ENCODE measurements around the gene CNP. TPM values are rescaled to one million over a fixed set of nuclear protein-coding genes. Genes with fewer than 3 reads are reported as not detected.

CNP gene
- total RNA-seq, 1 donor from 2014 or later: 72.9 TPM

DNA sequence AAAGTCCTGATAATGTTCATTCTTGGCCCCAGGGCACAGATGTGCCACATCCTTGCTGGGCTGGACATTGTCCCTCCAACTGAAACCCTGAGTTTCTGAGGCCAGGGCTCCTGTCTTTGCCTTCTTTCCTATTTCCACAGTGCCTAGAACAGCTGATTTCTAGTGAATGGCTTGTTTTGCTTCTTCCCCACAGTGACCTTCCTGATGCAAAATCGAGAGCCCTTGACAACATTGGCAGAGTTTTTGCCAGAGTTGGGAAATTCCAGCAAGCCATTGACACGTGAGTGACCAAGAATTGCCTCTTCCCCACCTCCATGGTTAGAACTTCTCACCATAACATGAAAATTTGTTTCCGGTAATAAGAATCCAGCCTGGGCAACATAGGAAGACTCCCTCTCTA is 21.7 kb upstream of the CNP start:
- no peak overlapping the region for H3K27ac ChIP-seq
- no peaks in the 10 kb centered on the region for H3K4me1 ChIP-seq
- intact Hi-C loops (cut with DNase I): no loop called here
- H3K27me3 ChIP-seq: no peaks in the 10 kb centered on the region
- TF ChIP-seq, protein P1, sequence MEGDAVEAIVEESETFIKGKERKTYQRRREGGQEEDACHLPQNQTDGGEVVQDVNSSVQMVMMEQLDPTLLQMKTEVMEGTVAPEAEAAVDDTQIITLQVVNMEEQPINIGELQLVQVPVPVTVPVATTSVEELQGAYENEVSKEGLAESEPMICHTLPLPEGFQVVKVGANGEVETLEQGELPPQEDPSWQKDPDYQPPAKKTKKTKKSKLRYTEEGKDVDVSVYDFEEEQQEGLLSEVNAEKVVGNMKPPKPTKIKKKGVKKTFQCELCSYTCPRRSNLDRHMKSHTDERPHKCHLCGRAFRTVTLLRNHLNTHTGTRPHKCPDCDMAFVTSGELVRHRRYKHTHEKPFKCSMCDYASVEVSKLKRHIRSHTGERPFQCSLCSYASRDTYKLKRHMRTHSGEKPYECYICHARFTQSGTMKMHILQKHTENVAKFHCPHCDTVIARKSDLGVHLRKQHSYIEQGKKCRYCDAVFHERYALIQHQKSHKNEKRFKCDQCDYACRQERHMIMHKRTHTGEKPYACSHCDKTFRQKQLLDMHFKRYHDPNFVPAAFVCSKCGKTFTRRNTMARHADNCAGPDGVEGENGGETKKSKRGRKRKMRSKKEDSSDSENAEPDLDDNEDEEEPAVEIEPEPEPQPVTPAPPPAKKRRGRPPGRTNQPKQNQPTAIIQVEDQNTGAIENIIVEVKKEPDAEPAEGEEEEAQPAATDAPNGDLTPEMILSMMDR (IDR thresholded peaks at IDR 0.05): no peak
- no peaks in the 10 kb centered on the region for H3K9me3 ChIP-seq
- H3K36me3 ChIP-seq: no peaks in the 10 kb centered on the region
- no peak overlapping the region for H3K4me3 ChIP-seq
- DNase-seq (ENCODE audit: low spot score in 2 of 2): no peak

DNA sequence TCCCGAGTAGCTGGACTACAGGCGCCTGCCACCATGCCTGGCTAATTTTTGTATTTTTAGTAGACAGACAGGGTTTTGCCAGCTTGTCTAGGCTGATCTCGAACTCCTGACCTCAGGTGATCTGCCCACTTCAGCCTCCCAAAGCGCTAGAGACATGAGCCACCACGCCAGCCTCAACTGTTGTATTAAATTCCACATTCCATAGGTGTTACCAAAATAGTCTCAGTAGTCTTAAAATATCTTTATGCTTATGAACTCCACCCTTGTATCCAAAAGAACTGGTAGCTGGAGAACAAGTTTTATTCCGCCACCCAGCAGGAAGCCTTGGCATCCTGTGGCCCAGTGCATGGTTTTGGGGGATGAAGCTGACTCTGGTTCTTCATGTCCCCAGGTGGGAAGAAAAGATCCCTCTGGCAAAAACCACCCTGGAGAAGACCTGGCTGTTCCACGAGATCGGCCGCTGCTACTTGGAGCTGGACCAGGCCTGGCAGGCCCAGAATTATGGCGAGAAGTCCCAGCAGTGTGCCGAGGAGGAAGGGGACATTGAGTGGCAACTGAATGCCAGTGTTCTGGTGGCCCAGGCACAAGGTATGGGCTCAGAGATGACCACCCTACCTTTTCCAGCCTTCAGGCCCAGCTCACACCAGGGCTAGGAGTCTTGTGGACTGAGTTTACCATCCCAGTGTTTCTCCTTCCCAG is 17.7 kb upstream of the CNP start:
- Histone ChIP-seq H3K27me3 (no peaks in the 10 kb centered on the region), H3K4me3 (no peak overlapping the region), H3K27ac (no peak overlapping the region), H3K4me1 (no peaks in the 10 kb centered on the region), H3K9me3 (no peaks in the 10 kb centered on the region), H3K36me3 (no peaks in the 10 kb centered on the region)
- DNase-seq (ENCODE audit: low spot score in 2 of 2): no peak
- TF ChIP-seq, protein P1 (IDR thresholded peaks at IDR 0.05): no peak
- intact Hi-C loops (cut with DNase I): no loop called here

DNA sequence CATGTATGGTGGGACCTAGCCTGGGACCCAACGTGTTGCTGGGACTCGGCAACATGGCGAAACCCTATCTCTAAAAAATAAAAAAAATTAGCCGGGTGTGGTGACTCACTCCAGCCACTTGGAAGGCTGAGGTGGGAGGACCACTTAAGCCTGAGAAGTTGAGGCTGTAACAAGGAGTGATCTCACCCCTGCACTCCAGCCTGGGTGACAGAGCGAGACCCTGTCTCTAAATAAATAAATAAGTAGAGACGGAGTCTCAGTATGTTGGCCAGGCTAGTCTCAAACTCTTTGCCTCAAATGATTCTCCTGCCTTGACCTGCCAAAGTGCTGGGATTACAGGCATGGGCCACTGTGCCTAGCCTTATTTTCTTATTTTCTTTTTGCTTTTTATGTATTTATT is 10.1 kb upstream of the CNP start:
- H3K36me3 ChIP-seq: no peaks in the 10 kb centered on the region
- no peak overlapping the region for H3K4me3 ChIP-seq
- no peaks in the 10 kb centered on the region for H3K27me3 ChIP-seq
- H3K27ac ChIP-seq: no peak overlapping the region
- intact Hi-C loops (cut with DNase I): no loop called here
- no peaks in the 10 kb centered on the region for H3K4me1 ChIP-seq
- H3K9me3 ChIP-seq: no peaks in the 10 kb centered on the region
- TF ChIP-seq, protein P1 (IDR thresholded peaks at IDR 0.05): no peak
- DNase-seq (ENCODE audit: low spot score in 2 of 2): no peak

DNA sequence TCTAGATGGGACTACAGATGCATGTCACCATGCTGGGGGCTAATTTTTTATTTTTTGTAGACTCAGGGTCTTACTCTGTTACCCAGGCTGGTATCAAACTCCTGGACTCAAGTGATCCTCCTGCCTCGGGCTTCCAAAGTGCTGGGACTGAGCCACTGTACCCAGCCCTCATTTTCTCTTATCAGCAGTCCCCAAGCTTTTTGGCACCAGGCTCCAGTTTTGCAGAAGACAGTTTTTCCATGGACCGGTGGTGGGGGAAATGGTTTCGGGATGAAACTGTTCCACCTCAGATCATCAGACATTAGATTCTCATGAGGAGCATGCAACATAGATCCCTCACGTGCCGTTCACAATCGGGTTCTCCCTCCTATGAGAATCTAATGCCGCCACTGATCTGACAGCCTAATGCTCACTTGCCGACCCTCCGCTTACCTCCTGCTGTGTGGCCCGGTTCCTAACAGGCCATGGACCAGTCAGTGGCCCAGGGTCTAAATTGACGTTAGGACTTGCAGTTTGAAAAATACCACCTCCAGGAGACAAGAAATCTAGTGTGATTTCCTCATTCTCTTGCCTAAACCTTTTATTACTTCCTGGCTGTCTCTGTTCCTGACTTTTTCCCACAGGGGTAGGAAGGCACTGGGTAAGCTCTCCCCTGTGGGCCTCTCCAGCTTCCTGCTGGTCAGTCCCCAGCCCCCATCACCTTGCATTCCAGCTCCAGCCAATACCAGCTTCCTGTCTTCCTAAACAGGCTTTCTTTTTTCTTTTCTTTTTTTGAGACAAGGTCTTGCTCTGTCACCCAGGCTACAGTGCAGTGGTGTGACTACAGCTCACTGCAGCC is 9.3 kb upstream of the CNP start:
- no peaks in the 10 kb centered on the region for H3K36me3 ChIP-seq
- no peaks in the 10 kb centered on the region for H3K27me3 ChIP-seq
- H3K27ac ChIP-seq: no peak overlapping the region
- H3K4me3 ChIP-seq: no peak overlapping the region
- intact Hi-C loops (cut with DNase I): no loop called here
- no peaks in the 10 kb centered on the region for H3K4me1 ChIP-seq
- TF ChIP-seq, protein P1 (IDR thresholded peaks at IDR 0.05): no peak
- no peak for DNase-seq (ENCODE audit: low spot score in 2 of 2)
- H3K9me3 ChIP-seq: no peaks in the 10 kb centered on the region

DNA sequence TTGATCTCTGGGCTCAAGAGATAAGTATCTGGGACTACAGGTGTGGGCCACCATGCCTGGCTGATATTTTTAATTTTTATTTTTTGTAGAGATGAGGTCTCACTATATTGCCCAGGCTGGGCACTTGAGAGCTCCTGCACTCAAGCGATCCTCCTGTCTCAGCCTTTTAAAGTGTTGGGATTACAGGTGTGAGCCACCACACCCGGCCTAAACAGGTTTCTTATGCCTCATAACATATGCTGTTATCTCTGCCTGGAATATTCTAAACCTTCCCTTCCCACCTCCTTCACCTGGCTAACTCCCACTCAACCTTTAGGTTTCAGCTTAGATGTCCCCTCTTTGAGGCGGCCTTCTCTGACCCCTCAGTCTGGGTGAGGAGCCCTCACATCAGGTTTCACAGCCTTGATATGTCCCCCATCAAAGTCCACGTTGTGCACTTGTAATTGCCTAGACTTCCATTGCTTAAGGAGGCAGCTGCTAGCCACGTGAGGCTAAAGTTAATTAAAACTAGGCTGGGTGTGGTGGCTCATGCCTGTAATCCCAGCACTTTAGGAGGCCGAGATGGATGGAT is 8.6 kb upstream of the CNP start:
- TF ChIP-seq, protein P1 (IDR thresholded peaks at IDR 0.05): no peak
- H3K27me3 ChIP-seq: no peaks in the 10 kb centered on the region
- H3K36me3 ChIP-seq: no peaks in the 10 kb centered on the region
- H3K4me3 ChIP-seq: no peak overlapping the region
- H3K27ac ChIP-seq: no peak overlapping the region
- H3K4me1 ChIP-seq: no peaks in the 10 kb centered on the region
- no peaks in the 10 kb centered on the region for H3K9me3 ChIP-seq
- DNase-seq (ENCODE audit: low spot score in 2 of 2): no peak
- intact Hi-C loops (cut with DNase I): no loop called here
